Activated CD4-positive, CD25-positive, alpha-beta regulatory T cell treated with anti-CD3 and anti-CD28 coated beads, Interleukin-2, amount 50 U/mL, for 24 hours (primary cell): ENCODE data around the gene ARL15.
"Not testable (repeated sequence)": the region's sequence is repeated elsewhere in the genome, so short reads cannot be mapped to it uniquely, and the experiment has no call there.

Experiments
- ATAC-seq, 2 donors: fragments of 150-1000 bp; cut with Tn5 transposase; one replicate each; pipeline ENCODE4 v1.10.0; 2021; ENCODE audit warnings: mild to moderate bottlenecking in 1 of 2, moderate library complexity in 1 of 2

The ARL15 gene

GRCh38 chr5:54088081-54088480 lies 222.3 kb downstream of the ARL15 start:
- no peak for ATAC-seq

- no peak for ATAC-seq
Observed at GRCh38 chr5:54087436-54087835, 222.9 kb downstream of the ARL15 start.

- no peak for ATAC-seq
Observed at GRCh38 chr5:54086191-54086590, 224.2 kb downstream of the ARL15 start.

- no peak for ATAC-seq
Observed at GRCh38 chr5:54084696-54085095, 225.7 kb downstream of the ARL15 start.

GRCh38 chr5:54083851-54084250 lies 226.5 kb downstream of the ARL15 start:
- no peak for ATAC-seq

- ATAC-seq: no peak
Observed at GRCh38 chr5:54083245-54083644, 227.1 kb downstream of the ARL15 start.

GRCh38 chr5:54081415-54081814 lies 229.0 kb downstream of the ARL15 start:
- ATAC-seq: no peak

- no peak for ATAC-seq
Observed at GRCh38 chr5:54080831-54081230, 229.5 kb downstream of the ARL15 start.

- no peak for ATAC-seq
Observed at GRCh38 chr5:54073735-54074134, 236.6 kb downstream of the ARL15 start.

GRCh38 chr5:54073131-54073530 lies 237.2 kb downstream of the ARL15 start:
- ATAC-seq: no peak

- no peak for ATAC-seq
Observed at GRCh38 chr5:54066433-54066832, 243.9 kb downstream of the ARL15 start.

GRCh38 chr5:54063817-54064216 lies 246.6 kb downstream of the ARL15 start:
- ATAC-seq: no peak

GRCh38 chr5:54062958-54063357 lies 247.4 kb downstream of the ARL15 start:
- ATAC-seq: no peak

GRCh38 chr5:54060919-54061318 lies 249.5 kb downstream of the ARL15 start:
- ATAC-seq: not testable (repeated sequence)

GRCh38 chr5:54049963-54050362 lies 260.4 kb downstream of the ARL15 start:
- ATAC-seq: no peak

GRCh38 chr5:54049144-54049543 lies 261.2 kb downstream of the ARL15 start:
- ATAC-seq: no peak

GRCh38 chr5:54045077-54045792 lies 265.1 kb downstream of the ARL15 start:
- ATAC-seq: no peak

- ATAC-seq: not testable (repeated sequence)
Observed at GRCh38 chr5:54044276-54044675, 266.1 kb downstream of the ARL15 start.

GRCh38 chr5:54040804-54041203 lies 269.6 kb downstream of the ARL15 start:
- no peak for ATAC-seq

- ATAC-seq: no peak
Observed at GRCh38 chr5:54040018-54040417, 270.4 kb downstream of the ARL15 start.

- no peak for ATAC-seq
Observed at GRCh38 chr5:54037205-54037604, 273.2 kb downstream of the ARL15 start.

- no peak for ATAC-seq
Observed at GRCh38 chr5:54030981-54031380, 279.4 kb downstream of the ARL15 start.

- no peak for ATAC-seq
Observed at GRCh38 chr5:54024466-54024865, 285.9 kb downstream of the ARL15 start.

- ATAC-seq: no peak
Observed at GRCh38 chr5:54022223-54022622, 288.1 kb downstream of the ARL15 start.
